Right atrium auricular region (tissue), 2 donors: ENCODE results near the gene MDFI. TPM values are rescaled to one million over a fixed set of nuclear protein-coding genes. Genes with fewer than 3 reads are reported as not detected.

Experiments
- DNase-seq: peaks from one replicate; pipeline ENCODE4 v3.0.0-alpha.2; 2019; ENCODE audit warnings: low spot score
- H3K27ac ChIP-seq, 2 donors: fragments of 200-600 bp; sonication (generic); 1 replicate in 1 of 2; 2 replicates in 1 of 2; pipeline ENCODE4 v1.5.1; 2016 to 2019
- H3K27me3 ChIP-seq, 2 donors: fragments of 200-600 bp; sonication (generic); one replicate each; pipeline versions ENCODE4 v1.5.1 to v1.6.0; 2017 to 2019
- H3K36me3 ChIP-seq: fragments of 200-600 bp; sonication (generic); one replicate; pipeline ENCODE4 v1.5.1; 2016
- H3K4me1 ChIP-seq, 2 donors: fragments of 200-600 bp; sonication (generic); one replicate each; pipeline versions ENCODE4 v1.5.1 to v1.6.0; 2017 to 2019
- H3K4me3 ChIP-seq, 2 donors: fragments of 200-600 bp; sonication (generic); 1 replicate in 1 of 2; 2 replicates in 1 of 2; pipeline ENCODE4 v1.5.1; 2017 to 2019; ENCODE audit warnings: mild to moderate bottlenecking in 1 of 2, moderate library complexity in 1 of 2
- H3K9me3 ChIP-seq, 2 donors: fragments of 200-600 bp; sonication (generic); one replicate each; pipeline ENCODE4 v1.5.1; 2019
- total RNA-seq, 2 donors: library from RNA; depleted of rRNA; stranded (reverse); fragments of >200 nt; gene quantifications; one replicate each; pipeline ENCODE4 v1.1.0, GENCODE V29; 2016
- TF ChIP-seq, protein P1 (sequence below), 2 donors: fragments of 200-600 bp; sonication (generic); IDR thresholded peaks; one replicate each; pipeline ENCODE4 v1.5.1; 2019; ENCODE audit warnings: antibody characterized with exemption in 2 of 2

MDFI gene
- total RNA-seq, 2 donors from 2014 or later = 1.5 to 12.3 TPM

DNA sequence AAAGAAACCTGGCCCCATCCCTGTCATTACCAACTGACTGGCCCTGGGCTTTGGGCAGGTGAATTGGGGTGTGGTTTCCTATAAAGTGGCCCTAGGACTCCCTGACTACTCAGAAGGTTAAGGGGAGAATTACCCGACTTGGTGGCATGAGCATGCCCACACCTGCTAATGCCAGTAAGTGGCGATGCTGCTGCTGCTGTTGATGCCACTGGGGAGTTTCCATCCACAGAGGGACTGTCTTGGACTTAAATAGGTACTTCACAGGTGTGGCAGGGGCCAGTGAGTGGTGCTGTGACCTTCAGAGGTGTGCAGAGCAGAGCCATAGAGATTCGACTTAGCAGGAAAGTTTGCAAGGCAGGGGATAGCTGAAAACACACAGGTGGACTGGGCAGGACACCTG is 32.6 kb upstream of the MDFI start:
- Histone ChIP-seq H3K4me1 (peaks cover 0 to 8% of the 10 kb centered on the region in 2 donors), H3K36me3 (no peaks in the 10 kb centered on the region), H3K9me3 (no peaks in the 10 kb centered on the region), H3K27ac (no peak overlapping the region), H3K4me3 (no peak overlapping the region), H3K27me3 (no peaks in the 10 kb centered on the region)
- DNase-seq = no peak
- TF ChIP-seq, protein P1, sequence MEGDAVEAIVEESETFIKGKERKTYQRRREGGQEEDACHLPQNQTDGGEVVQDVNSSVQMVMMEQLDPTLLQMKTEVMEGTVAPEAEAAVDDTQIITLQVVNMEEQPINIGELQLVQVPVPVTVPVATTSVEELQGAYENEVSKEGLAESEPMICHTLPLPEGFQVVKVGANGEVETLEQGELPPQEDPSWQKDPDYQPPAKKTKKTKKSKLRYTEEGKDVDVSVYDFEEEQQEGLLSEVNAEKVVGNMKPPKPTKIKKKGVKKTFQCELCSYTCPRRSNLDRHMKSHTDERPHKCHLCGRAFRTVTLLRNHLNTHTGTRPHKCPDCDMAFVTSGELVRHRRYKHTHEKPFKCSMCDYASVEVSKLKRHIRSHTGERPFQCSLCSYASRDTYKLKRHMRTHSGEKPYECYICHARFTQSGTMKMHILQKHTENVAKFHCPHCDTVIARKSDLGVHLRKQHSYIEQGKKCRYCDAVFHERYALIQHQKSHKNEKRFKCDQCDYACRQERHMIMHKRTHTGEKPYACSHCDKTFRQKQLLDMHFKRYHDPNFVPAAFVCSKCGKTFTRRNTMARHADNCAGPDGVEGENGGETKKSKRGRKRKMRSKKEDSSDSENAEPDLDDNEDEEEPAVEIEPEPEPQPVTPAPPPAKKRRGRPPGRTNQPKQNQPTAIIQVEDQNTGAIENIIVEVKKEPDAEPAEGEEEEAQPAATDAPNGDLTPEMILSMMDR (IDR thresholded peaks at IDR 0.05) = no peak

DNA sequence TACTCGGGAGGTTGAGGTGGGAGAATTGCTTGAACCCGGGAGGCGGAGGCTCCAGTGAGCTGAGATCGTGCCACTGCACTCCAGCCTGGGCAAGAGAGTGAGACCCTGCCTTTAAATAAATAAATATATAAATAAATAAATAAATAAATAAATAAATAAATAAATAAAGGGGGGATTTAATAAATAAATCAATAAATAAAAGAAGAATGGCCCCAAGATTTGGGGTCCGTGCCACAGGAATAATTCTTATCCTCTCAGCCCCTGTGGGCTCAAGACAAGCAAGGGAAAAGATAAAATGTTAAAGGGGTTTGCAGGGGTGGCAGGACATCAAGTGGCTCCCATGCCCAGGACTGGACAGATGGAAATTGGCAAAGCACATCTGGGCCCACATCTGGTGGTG is 31.2 kb upstream of the MDFI start:
- Histone ChIP-seq H3K27ac (no peak overlapping the region), H3K4me1 (peaks cover 0 to 8% of the 10 kb centered on the region in 2 donors), H3K9me3 (no peaks in the 10 kb centered on the region), H3K27me3 (no peaks in the 10 kb centered on the region), H3K4me3 (no peak overlapping the region), H3K36me3 (no peaks in the 10 kb centered on the region)
- TF ChIP-seq, protein P1 (IDR thresholded peaks at IDR 0.05) = no peak
- no peak for DNase-seq

DNA sequence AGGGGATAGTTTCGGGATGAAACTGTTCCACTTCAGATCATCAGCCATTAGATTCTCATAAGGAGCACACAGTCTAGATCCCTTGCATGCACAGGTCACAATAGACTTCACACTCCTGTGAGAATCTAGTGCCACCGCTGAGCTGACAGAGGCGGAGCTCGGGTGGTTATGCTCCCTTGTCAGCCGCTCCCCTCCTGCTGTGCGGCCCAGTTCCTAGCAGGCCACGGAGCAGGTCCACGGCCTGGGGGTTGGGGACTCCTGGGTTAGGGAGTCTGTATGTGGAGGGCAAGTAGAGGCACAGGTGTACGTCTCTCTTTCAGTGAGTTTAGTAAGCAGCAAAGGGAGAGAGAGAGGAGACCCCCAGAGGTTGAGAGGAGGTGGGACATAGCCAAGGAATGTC is 30.5 kb upstream of the MDFI start:
- TF ChIP-seq, protein P1 (IDR thresholded peaks at IDR 0.05) = no peak
- H3K27me3 ChIP-seq = no peaks in the 10 kb centered on the region
- H3K27ac ChIP-seq = no peak overlapping the region
- H3K4me3 ChIP-seq = no peak overlapping the region
- H3K9me3 ChIP-seq = no peaks in the 10 kb centered on the region
- DNase-seq = no peak
- H3K4me1 ChIP-seq = peaks cover 0 to 6% of the 10 kb centered on the region in 2 donors
- no peaks in the 10 kb centered on the region for H3K36me3 ChIP-seq

DNA sequence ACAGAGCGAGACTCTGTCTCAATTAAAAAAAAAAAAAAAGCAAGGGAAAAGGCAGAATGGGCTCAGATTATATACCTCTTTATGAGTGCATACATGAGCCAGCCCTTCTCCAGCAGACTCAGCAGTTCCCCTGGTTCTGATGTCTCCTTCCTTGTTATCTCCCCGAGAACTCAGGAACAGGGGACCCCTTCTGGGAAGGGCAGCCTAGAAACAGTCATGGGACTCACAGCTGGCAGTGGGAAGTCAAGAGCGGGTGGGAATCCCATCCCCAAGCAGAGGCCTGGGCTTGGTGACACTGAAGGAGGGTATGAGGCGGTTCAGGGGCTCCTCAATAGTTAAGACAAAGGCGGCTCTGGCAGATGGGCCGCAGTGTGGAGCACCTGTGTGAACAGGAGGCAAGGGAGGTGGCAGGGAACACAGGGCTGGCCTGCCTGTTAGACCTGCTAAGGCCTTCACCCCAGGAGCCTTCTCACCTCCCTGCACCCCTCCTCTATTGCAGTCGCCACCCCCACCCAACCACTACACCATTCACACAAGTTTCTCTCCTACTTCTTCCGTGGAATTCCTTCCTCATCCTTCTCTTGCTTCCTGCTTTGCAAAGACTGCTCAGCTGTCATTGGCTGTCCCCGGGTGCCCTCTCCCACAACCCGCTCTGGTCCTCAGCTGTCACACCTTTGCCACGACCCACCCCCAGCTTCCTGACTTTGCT is 29.7 kb upstream of the MDFI start:
- no peak overlapping the region for H3K27ac ChIP-seq
- no peaks in the 10 kb centered on the region for H3K4me1 ChIP-seq
- peaks cover 0 to 5% of the 10 kb centered on the region in 2 donors for H3K9me3 ChIP-seq
- no peak for DNase-seq
- no peak overlapping the region for H3K4me3 ChIP-seq
- no peaks in the 10 kb centered on the region for H3K27me3 ChIP-seq
- TF ChIP-seq, protein P1 (IDR thresholded peaks at IDR 0.05) = no peak
- H3K36me3 ChIP-seq = no peaks in the 10 kb centered on the region

DNA sequence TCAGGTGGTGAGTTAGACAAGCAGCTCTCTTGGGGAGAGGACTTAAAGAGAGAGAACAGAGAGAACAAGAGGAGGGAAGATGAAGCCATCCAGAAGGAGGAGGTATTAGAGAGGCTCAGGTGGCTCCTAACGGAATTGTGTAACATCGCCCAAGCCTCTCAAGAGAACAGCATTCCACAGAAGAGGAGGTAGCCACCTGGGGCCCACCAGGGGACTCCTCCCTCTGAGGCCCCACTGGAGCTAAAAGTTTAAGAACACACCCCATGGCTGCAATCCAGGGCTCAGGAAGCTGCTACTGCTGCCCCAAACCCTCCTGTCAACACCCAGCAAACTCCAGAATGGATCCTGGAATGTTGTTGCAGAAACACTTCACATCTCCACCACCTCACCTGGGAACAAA is 23.6 kb upstream of the MDFI start:
- Histone ChIP-seq H3K27ac (no peak overlapping the region), H3K36me3 (no peaks in the 10 kb centered on the region), H3K4me1 (no peaks in the 10 kb centered on the region), H3K4me3 (no peak overlapping the region), H3K27me3 (no peaks in the 10 kb centered on the region), H3K9me3 (peaks cover 0 to 5% of the 10 kb centered on the region in 2 donors)
- no peak for DNase-seq
- TF ChIP-seq, protein P1 (IDR thresholded peaks at IDR 0.05) = no peak

DNA sequence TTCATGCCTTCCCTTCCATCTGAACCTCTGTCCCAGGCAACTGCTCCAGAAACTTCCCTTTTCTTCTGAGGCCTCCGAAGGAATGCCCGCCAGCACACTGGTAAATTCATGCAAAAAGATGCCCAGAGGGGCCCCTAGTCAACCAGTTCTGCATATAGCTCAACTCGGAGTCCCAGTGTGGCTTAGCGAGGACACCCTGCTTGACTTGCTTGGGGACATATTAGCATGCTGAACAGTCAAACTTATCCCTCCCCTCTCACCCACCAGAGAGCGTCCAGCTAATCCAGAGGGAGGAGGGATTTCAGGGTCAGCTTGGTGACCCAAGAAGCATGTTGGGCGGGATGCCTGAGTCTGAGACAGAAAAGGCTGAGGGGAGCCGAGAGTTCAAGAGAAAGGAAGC is 23.0 kb upstream of the MDFI start:
- DNase-seq = no peak
- H3K4me1 ChIP-seq = no peaks in the 10 kb centered on the region
- TF ChIP-seq, protein P1 (IDR thresholded peaks at IDR 0.05) = no peak
- peaks cover 0 to 5% of the 10 kb centered on the region in 2 donors for H3K9me3 ChIP-seq
- H3K4me3 ChIP-seq = no peak overlapping the region
- H3K27me3 ChIP-seq = no peaks in the 10 kb centered on the region
- H3K27ac ChIP-seq = no peak overlapping the region
- H3K36me3 ChIP-seq = no peaks in the 10 kb centered on the region
